GM20000 (cell line): ENCODE measurements around the gene MOV10.

Experiments used
- DNase-seq: peaks from one replicate; pipeline ENCODE4 v3.0.0; 2012; ENCODE audit warnings: low spot score
- TF ChIP-seq, protein P1 (sequence below): IDR thresholded peaks from 2 replicates; pipeline ENCODE4 v1.5.1; 2012; ENCODE audit warnings: mild to moderate bottlenecking, control low read depth; ENCODE audit errors: extremely low read depth, missing control alignments

MOV10 gene

DNA sequence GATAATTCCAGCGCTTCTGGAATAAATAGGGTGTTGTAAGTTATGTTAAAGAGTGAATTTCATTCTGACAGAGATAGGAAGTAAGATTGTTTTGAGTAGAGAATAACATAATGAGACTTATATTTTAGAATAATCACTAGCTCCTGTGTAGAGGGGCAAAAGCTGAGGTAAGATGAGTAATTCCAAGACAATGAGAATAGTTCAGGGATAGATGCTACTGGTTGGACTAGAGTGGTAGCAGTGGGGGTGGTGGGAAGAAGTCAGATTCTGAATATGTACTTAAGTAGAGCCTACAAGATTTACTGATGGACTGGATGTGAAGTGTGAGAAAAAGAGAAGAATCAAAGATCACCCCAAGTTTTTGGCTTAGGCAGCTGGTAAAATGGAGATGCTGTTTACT lies 23.3 kb upstream of the MOV10 start:
- DNase-seq: no peak
- TF ChIP-seq, protein P1, sequence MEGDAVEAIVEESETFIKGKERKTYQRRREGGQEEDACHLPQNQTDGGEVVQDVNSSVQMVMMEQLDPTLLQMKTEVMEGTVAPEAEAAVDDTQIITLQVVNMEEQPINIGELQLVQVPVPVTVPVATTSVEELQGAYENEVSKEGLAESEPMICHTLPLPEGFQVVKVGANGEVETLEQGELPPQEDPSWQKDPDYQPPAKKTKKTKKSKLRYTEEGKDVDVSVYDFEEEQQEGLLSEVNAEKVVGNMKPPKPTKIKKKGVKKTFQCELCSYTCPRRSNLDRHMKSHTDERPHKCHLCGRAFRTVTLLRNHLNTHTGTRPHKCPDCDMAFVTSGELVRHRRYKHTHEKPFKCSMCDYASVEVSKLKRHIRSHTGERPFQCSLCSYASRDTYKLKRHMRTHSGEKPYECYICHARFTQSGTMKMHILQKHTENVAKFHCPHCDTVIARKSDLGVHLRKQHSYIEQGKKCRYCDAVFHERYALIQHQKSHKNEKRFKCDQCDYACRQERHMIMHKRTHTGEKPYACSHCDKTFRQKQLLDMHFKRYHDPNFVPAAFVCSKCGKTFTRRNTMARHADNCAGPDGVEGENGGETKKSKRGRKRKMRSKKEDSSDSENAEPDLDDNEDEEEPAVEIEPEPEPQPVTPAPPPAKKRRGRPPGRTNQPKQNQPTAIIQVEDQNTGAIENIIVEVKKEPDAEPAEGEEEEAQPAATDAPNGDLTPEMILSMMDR: no peak

DNA sequence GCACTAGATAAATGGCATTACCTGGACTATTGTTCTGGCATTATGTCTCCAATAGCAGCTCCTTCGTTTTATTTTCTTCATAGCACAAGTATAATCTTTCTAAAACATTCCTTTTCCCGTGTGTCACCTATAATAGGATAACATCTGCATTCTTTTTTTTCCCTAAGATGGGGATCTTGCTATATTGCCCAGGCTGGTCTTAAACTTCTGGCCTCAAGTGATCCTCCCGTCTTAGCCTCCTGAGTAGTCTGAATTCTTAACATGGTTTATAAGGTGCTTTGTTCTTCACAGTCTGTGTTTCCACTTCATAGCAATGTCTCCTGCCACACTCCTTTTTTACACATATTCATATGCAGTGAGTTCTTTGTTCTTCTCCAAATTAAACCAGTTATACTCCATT lies 8.6 kb upstream of the MOV10 start:
- TF ChIP-seq, protein P1: no peak
- no peak for DNase-seq

DNA sequence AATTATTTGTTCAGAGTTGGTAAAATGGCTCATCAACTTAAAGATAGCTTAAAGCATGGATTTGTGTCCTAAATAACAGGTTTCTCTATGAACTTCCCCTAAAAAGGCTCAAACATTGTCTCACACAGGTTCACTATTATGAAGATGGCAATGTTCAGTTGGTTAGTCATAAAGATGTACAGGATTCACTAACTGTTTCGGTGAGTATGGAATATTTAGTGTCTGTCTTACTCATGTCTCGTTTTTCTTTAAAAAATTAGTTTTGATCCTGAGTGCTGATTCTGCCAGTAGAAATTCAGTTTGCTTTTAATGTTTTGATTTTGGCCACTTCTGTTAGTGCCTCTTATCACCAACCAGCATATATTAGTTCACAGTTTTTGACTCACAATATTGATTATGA lies 7.5 kb upstream of the MOV10 start:
- TF ChIP-seq, protein P1: no peak
- no peak for DNase-seq

DNA sequence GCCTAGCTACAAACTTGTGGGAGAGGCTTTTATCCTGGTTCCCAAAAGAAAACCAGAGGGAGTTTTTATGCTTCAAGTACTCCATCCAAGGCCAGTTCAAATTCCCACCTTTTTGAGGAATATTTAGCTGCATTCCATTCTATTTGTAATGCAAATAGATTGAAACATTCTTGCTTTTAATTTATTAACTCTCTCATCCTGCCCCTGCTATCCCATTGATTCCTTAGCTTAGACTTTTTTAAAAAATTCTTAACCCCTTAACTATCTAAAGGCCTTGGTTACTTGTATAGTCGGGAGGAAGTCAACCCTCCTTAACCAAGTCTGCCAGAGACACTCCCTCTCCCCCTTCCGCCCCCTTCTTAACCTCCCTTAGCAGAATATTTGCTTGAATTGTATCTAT lies 2.5 kb upstream of the MOV10 start:
- no peak for DNase-seq
- TF ChIP-seq, protein P1: no peak

DNA sequence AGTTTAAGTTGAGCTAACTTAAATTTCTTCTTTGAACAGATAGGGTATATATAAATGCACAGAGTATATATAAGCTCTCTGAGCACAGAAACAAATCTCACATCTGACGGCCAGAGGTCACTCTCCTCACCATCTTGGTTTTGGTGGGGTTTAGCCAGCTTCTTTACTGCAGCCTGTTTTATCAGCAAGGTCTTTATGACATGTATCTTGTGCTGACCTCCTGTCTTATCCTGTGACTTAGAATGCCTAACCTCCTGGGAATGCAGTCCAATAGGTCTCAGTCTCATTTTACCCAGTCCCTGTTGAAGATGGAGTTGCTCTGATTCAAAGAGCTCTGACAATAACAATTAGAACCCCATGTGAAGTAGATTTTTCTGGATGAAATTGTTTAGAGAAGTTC lies 1.6 kb upstream of the MOV10 start:
- TF ChIP-seq, protein P1: no peak

DNA sequence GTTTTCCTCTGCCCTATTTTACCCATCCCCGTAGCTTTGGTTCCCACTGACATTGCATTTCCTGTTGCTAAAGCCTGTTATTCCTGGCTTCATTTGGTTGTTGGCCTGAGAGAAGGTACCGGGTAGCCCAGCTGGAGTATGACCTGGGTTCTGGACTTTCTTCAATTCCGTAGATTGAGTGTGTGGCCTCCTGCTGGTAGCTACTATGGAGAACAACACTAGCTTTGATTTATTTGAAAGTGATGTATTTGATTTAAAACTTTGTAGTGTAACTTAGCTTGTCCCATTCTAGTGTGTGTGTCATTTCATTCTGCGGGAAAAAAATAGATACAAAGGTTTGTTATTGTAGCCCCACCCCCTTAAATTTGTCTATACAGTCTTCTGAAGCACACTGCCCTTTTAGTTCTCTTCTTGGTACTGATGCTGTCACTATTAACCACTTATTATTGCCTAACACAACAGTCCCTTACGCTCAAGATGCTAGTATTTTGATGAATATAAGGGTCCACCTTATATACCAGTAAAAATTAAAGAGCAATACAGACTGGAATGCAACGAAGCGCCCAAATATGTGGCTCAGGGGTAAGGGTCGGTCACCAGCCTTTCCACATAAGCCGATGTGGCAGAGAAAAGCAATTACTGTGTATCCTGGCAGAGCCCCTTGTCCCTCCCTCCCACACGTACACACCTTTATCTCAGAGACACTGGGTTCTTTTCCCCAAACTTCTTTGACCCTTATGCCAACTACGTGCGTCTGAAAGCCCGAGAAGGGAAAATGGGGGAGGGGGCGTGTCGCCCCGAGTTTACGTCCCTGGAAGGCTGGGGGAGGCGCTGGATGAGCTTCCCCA lies 643 bp upstream of the MOV10 start:
- TF ChIP-seq, protein P1: no peak
- peak; percentile 25 for DNase-seq

More for the DNA sequence above, 1.6 kb upstream of the MOV10 start:
- DNase-seq: no peak

DNA sequence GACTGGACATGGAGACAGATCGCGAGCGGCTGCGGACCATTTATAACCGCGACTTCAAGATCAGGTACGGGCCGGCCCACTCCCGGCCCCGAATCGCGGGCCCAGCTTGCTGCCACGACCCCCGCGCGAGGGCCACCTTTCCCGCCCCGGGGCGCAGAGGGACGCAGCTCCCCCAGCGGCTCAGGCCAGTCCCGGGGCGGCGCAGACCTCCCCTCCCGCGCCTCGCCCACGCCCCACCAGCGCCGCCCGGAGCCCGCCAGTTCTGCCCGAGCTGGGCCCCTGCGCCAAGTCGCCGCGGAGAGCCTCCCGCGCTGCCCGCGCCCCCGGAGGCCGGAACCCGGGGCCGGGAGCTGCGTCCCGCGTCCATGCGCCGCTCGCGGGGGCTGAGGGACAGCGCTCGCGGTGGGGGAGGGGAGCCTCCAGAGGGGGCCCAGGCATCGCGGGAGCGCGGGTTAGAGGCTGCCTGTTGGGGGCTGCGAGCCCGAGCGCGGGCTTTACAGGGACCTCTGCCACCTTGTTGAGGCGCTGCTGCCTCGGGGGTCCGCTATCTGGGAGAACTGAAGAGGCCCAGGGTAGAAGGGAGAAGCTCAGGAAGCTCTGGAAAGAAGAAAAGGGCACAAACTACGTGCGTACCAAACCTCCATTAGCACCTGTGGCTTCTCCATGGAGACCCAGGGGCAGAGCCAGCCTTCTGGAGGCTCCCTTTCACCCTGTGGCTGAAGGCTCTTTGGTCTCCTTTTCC lies 698 bp downstream of the MOV10 start:
- TF ChIP-seq, protein P1: no peak
- peak; percentile 79 for DNase-seq
